Renal cortex interstitium (tissue), 11 donors: ENCODE results near the gene MRPL18. TPM values are rescaled to one million over a fixed set of nuclear protein-coding genes. Genes with fewer than 3 reads are reported as not detected.
"Not testable (repeated sequence)": the region's sequence is repeated elsewhere in the genome, so short reads cannot be mapped to it uniquely, and the experiment has no call there.

ENCODE experiments used
- DNase-seq, 11 donors: peaks; one replicate each; pipeline ENCODE4 v3.0.0-alpha.2; 2013; ENCODE audit warnings: low read depth in 9 of 11, low spot score in 4 of 11; ENCODE audit errors: extremely low read depth in 1 of 11
- polyA plus RNA-seq, 3 donors: library from polyadenylated mRNA; unstranded; fragments of 120-200 nt; gene quantifications; one replicate each; pipeline ENCODE4 v1.2.1, GENCODE V29; 2013; ENCODE audit not compliant: insufficient read length in 3 of 3

Gene MRPL18
- polyA plus RNA-seq, 3 donors: 58.9 to 71.8 (median 63.0) TPM

DNA sequence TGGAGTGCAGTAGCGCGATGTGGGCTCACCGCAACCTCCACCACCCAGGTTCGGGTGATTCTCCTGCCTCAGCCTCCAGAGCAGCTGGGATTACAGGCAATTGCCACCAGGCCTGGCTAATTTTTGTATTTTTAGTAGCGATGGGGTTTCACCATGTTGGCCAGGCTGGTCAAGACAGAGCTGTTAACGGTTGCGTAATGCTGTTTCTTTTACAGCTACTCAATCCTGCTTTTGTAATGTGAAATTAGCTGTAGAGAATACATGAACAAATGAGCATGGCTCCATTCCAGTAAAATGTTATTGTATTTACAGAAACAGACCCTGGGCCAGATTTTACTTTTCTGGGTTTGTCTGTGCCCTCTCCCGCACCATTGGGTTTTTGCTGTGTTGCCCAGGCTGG is 11.7 kb downstream of the MRPL18 start:
- no peak for DNase-seq

DNA sequence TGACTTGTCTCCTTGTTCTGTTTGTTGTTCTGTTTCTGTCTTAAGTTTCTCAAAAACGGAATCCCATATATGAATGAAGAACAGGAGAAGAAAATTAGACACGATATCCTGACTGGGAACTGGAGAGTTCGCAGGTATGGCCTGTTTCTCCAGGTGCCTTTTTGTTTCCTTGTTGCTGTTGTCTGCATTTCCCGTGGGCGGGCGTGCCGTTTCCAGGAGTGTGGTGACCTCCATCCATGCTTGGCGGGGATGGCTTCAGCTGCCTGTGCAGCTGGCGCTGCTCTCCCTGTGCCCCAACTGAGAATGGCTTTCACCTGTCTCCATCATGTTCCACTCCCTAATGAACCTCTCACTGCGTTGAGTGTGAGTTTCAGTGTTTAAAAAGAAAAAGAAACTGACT is 14.2 kb downstream of the MRPL18 start:
- no peak for DNase-seq

DNA sequence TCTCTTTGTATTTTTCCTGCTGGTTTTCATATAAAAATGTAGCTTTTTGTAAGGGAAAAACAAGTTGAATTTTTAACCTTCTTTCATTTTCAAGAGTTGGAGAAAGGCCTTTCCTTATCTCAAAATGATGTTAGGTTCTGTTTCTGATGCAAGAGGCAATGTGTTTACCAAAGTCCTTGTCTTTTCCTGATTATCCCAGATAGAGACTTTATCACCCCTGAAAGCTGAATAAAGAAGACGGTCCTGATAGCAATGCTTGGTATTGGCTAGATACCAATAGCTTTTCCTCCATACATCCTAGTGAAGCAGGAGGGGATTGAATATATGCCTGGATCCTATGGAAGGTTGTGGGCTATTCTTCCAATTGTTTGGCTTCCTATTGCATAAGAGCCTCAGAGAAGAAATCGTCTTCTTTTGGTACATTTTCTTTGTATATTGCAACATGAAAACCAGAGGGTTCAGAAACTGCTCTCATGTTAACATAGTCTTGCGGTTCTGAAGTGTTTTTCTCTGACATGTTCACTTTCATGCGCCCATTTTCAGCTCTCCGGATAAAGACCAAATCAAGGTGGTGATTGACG is 15.3 kb downstream of the MRPL18 start:
- DNase-seq: no peak

DNA sequence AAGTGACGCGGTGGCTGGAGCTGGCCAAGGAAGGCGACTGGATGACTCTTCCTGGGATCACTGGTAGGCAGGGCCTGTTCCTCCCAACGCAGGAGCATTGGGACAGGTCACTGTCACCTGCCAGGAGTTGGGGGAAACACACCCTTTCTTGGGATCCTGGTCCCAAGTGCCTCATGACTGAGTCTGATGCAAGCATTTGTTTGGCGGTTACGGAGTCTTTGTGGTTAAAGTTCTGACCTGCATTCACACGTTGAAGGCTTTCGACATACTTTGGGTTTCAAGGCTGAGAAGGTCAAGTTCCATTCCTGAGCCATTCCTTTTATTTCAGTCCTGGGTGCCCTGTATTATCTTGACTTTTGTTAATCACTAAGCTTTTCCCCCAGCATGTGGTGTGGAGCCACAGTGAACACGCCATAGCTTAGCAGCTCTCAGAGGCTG is 15.8 kb downstream of the MRPL18 start:
- no peak for DNase-seq

- DNase-seq: no peak
Observed at GRCh38 chr6:159807150-159807858, 17.0 kb downstream of the MRPL18 start.

GRCh38 chr6:159808647-159809046 is 18.4 kb downstream of the MRPL18 start:
- DNase-seq: no peak

DNA sequence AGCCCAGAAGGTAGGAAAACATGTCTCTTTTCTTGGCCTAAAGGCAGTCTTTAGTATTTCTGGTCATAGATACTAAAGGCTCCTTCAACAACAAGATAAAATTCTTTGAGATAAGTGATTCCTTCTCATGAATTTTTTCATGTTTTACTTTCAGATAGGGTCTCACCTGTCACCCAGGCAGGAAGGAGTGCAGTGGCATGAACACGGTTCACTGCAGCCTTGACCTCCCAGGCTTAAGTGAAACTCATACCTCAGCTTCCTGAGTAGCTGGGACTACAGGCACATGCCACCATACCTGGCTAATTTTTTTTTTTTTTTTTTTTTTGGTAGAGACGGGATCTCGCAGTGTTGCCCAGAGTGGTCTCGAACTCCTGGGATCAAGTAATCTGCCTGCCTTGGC is 18.9 kb downstream of the MRPL18 start:
- DNase-seq: no peak

DNA sequence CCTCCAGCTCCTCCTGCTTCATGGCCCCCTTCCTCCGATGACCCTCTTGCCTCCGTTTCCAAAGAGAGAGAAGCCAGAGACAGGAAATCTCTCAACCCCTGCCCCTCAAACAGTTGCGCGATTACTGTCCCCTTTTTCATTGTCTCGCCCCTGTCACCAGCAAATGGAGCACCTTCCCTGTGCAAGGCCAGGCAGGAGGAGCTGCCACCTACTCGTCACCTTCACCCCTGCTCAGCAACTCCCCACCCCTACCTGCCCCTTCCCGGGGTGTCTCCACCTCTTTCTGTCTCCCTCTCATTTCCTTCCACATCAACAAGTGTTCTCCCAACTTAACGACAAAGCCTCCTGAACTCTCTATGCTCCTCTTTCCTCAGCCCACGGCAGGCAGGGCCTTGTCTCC is 23.5 kb downstream of the MRPL18 start:
- DNase-seq: no peak

DNA sequence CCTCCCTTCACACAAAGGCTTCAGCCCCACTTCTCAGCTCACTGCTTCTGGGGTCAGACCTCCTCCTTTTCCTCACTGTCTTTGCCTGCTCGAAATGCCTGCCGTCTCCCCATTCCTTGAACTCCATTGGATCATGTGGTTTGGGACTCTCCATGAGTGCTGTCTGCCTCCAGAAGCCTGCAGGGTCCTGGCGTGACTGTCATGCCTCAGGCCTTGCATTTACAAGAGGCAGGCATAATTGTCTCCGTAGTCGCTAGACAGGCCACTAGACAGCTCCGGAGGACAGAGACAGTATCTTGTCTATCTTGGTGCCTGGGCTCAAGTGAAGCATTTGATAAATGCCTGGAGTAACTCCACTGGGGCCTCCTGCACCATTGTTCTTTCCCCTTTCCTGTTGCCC is 25.1 kb downstream of the MRPL18 start:
- DNase-seq: no peak

GRCh38 chr6:159816775-159817174 is 26.5 kb downstream of the MRPL18 start:
- DNase-seq: not testable (repeated sequence)

- no peak for DNase-seq
Observed at GRCh38 chr6:159817951-159818739, 27.9 kb downstream of the MRPL18 start.

- DNase-seq: no peak
Observed at GRCh38 chr6:159819098-159819497, 28.8 kb downstream of the MRPL18 start.

DNA sequence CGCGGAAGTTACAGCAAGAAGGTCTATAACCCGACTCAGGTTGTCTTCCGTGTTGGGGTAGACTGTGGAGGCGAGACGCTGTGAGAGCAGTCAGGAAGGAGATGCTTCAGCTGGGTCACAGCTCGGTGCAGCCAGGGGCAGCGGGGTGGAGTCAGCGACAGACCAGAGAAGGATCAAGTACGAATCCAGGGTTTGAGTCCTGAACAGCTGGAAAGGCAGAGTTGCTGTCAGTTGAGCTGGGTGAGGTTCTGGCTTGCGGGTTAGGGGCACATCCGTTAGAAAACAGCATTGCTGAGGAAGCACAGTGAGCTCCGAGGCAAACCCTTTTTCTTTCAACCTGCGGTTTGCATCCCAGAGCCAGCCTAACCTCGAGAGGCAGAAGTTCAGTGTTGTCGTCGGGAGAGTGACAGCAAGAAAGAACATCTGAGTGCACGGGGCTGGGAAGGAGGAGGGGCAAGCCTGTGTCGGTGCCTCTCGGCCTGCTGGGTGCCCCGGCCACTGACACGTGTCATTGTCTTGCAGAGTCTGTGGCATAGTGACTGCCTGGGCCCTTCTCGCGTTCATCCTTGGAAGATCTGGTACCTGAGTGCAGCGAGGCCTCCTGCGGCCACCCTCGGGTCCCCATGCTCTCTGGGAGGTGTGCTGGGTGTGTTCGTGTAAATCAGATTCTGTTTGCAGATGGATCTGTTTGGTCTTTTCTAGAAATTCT is 29.8 kb downstream of the MRPL18 start:
- DNase-seq: no peak

GRCh38 chr6:159821122-159821521 is 30.9 kb downstream of the MRPL18 start:
- DNase-seq: no peak

GRCh38 chr6:159821726-159822125 is 31.5 kb downstream of the MRPL18 start:
- DNase-seq: no peak

GRCh38 chr6:159823953-159824352 is 33.7 kb downstream of the MRPL18 start:
- no peak for DNase-seq

DNA sequence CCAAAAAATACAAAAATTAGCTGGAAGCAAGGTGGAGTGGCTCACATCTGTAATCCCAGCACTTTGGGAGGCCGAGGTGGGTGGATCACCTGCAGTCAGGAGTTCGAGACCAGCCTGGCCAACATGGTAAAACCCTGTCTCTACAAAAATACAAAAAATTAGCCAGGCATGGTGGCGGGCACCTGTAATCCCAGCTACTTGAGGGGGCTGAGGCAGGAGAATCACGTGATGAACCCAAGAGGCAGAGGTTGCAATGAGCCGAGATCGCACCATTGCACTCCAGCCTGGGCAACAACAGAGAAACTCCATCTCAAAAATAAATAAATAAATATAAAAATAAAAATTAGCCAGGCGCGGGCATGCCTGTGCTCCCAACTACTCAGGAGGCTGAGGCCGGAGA is 34.4 kb downstream of the MRPL18 start:
- DNase-seq: not testable (repeated sequence)

DNA sequence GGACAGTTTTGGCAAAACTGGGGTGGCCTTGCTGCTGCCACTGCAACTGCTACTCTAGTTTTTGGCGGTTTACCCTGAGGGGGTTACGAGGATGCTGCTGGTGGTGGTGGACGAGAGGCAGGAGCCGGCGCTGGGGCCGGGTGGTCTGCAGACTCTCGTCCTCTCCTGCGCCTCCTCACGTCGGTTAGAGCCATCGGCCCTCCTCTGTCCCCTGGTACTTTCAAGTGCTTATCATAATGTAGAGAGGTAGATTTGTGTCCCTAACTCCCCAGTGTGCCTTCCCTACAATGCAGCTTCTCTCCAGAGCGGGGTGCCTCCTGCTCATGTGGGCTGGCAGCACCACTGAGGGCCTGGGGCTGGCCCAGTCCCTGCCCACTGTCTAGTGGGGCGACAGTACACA is 35.7 kb downstream of the MRPL18 start:
- no peak for DNase-seq

DNA sequence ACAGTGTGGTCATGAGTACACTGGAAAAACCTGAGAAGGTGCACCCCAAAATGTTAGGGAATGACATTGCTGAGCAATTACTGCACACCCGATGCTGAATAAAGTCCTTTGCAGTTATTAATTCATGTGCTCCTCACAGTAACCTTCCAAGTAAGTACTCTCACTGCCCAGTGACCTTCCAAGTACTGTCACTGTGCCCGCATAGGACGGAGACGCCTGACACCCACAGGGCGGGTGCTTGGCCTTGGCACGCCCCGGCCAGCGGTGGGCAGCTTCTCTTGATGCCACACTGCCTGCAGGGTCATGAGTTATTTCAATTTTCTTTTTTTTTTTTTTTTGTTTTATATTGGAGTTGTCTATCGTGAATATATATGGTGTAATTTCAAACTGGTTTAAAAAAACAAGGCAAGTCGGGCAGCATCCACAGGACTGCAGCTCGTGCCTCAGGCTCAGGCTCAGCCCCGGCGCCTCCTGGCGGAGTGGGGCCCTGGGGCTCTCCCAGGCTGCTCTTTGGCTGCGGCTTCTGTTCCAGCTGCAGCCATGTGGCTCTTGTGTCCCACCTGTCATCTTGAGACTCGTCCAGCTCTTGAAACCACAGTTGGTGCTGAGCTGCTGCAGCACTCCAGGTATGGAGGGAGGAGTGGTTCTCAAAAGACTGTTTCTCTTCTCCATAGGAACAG is 36.8 kb downstream of the MRPL18 start:
- no peak for DNase-seq
